ENCODE results near the gene IL19.
A peak's percentile ranks its signal among the peaks of the same experiment; 100 is the strongest.

DNA sequence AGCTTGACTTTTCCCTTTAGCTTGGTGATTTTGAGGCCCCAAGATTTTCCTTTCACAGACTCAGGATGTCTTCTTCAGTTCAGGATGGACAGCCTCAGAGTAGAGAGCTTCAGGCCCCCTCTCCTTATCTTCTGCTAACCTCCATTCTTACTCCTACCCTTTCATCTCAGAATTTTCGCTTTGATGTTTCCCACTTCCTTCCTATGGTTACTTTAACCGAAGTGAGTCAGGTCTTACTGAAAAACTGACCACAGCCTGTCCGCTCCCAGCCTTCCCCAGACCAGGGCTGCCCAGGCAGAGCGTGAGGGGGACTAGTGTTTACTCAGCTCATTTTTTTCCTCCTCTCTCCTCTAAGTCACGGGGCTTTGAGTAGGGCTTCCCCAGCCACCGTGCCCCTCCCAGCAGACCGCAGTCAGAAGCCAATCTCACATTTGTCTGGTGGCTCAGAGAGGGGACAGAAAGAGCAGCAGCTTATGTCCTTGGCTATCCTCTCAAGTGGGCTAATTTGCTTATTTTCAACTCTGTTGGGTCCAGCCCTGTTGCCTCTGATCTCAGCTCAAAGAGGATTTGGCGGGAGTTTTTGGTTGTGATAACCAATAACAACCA is 4.2 kb upstream of the IL19 start:
- TF ChIP-seq CXXC5 (CRISPR knock-in tag; IDR thresholded peaks at IDR 0.05) (no peak), POLR2A (conservative IDR thresholded peaks at IDR 0.05) (no peak), FOXO4 (CRISPR knock-in tag; IDR thresholded peaks at IDR 0.05) (no peak), ATF2 (CRISPR knock-in tag; IDR thresholded peaks at IDR 0.05) (no peak), ZNF140 (CRISPR knock-in tag; IDR thresholded peaks at IDR 0.05) (no peak), RUNX1 (IDR thresholded peaks at IDR 0.05; ENCODE audit: low read depth) (no peak), HBP1 (CRISPR knock-in tag; IDR thresholded peaks at IDR 0.05) (peak; percentile 34; the same call in 1 of the 2 replicates), RAD21 (CRISPR knock-in tag; conservative IDR thresholded peaks at IDR 0.05 in 1 of 2, IDR thresholded peaks at IDR 0.05 in 1 of 2) (0 out of 4 replicates have a peak, but pooled peaks of 1 of the 2 experiments have one; percentile 10), NFE2L1 (tag; IDR thresholded peaks at IDR 0.05; ENCODE audit: borderline replicate concordance, low read depth) (no peak)
- TF ChIP-seq, protein P1, sequence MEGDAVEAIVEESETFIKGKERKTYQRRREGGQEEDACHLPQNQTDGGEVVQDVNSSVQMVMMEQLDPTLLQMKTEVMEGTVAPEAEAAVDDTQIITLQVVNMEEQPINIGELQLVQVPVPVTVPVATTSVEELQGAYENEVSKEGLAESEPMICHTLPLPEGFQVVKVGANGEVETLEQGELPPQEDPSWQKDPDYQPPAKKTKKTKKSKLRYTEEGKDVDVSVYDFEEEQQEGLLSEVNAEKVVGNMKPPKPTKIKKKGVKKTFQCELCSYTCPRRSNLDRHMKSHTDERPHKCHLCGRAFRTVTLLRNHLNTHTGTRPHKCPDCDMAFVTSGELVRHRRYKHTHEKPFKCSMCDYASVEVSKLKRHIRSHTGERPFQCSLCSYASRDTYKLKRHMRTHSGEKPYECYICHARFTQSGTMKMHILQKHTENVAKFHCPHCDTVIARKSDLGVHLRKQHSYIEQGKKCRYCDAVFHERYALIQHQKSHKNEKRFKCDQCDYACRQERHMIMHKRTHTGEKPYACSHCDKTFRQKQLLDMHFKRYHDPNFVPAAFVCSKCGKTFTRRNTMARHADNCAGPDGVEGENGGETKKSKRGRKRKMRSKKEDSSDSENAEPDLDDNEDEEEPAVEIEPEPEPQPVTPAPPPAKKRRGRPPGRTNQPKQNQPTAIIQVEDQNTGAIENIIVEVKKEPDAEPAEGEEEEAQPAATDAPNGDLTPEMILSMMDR (IDR thresholded peaks at IDR 0.05 in 2 of 3, conservative IDR thresholded peaks at IDR 0.05 in 1 of 3; ENCODE audit: insufficient read depth in 2 of 3, low read depth in 1 of 3, low read length in 3 of 3): no peak
- TF ChIP-seq, protein P2, sequence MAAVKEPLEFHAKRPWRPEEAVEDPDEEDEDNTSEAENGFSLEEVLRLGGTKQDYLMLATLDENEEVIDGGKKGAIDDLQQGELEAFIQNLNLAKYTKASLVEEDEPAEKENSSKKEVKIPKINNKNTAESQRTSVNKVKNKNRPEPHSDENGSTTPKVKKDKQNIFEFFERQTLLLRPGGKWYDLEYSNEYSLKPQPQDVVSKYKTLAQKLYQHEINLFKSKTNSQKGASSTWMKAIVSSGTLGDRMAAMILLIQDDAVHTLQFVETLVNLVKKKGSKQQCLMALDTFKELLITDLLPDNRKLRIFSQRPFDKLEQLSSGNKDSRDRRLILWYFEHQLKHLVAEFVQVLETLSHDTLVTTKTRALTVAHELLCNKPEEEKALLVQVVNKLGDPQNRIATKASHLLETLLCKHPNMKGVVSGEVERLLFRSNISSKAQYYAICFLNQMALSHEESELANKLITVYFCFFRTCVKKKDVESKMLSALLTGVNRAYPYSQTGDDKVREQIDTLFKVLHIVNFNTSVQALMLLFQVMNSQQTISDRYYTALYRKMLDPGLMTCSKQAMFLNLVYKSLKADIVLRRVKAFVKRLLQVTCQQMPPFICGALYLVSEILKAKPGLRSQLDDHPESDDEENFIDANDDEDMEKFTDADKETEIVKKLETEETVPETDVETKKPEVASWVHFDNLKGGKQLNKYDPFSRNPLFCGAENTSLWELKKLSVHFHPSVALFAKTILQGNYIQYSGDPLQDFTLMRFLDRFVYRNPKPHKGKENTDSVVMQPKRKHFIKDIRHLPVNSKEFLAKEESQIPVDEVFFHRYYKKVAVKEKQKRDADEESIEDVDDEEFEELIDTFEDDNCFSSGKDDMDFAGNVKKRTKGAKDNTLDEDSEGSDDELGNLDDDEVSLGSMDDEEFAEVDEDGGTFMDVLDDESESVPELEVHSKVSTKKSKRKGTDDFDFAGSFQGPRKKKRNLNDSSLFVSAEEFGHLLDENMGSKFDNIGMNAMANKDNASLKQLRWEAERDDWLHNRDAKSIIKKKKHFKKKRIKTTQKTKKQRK (IDR thresholded peaks at IDR 0.05; ENCODE audit: borderline replicate concordance, low read depth, low read length): no peak

All from K562 (cell line).